Measurements from ENCODE around the gene SPDYC. TPM values are rescaled to one million over a fixed set of nuclear protein-coding genes. Genes with fewer than 3 reads are reported as not detected.
A peak's percentile ranks its signal among the peaks of the same experiment; 100 is the strongest.

The SPDYC gene
- total and polyA plus RNA-seq, 2 donors (not counting 1 experiment from before 2014, with no cell fraction given): not detected

GRCh38 chr11:65181569-65182257, 11.7 kb downstream of the SPDYC start, which contains the start of gene CAPN1:
CAPN1 (plus strand) TSS chr11:65181928; CDS start chr11:65182702, 774 bp downstream.
- Histone ChIP-seq H3K4me3 (replicated peaks in 1 of 4; ENCODE audit: control extremely low read depth in 1 of 4, insufficient read depth in 1 of 4, low read depth in 3 of 4, low read length in 4 of 4) (peak within 1 kb of the TSS; percentile 83 to 93 (median 86)), H3K9ac (ENCODE audit: insufficient read depth, low read length) (peak within 1 kb of the TSS; percentile 88), H3K36me3 (ENCODE audit: control insufficient read depth, insufficient read depth, low read length) (peaks cover 15% of the 10 kb centered on the region), H3K4me1 (ENCODE audit: control insufficient read depth, extremely low read depth, insufficient read depth, low read length) (peaks cover 5% of the 10 kb centered on the region), H2AFZ (ENCODE audit: low read length) (peak within 1 kb of the TSS; percentile 81), H4K20me1 (ENCODE audit: control insufficient read depth, extremely low read depth, insufficient read depth, low read length) (no peaks in the 10 kb centered on the region), H3K79me2 (ENCODE audit: control insufficient read depth, insufficient read depth, low read length) (peaks cover 33% of the 10 kb centered on the region), H3K9me3 (ENCODE audit: control insufficient read depth, insufficient read depth, low read depth, low read length) (no peaks in the 10 kb centered on the region), H3K27me3 (ENCODE audit: control insufficient read depth, insufficient read depth, low read length) (no peaks in the 10 kb centered on the region), H3K27ac (ENCODE audit: insufficient read depth, low read length) (peak within 1 kb of the TSS; percentile 43), H3K4me2 (ENCODE audit: extremely low read depth, insufficient read depth, low read length) (peak within 1 kb of the TSS; percentile 94)
- DNase-seq (ENCODE audit: low read depth in 2 of 2): peak; percentile 85 to 90
- TF ChIP-seq EZH2 (IDR thresholded peaks at IDR 0.05; ENCODE audit: low read length, missing control alignments) (no peak), CTCF (conservative IDR thresholded peaks at IDR 0.05 in 1 of 2, IDR thresholded peaks at IDR 0.05 in 1 of 2; ENCODE audit: low read depth in 1 of 2, low read length in 2 of 2) (no peak)

GRCh38 chr11:65182258-65183170, 12.5 kb downstream of the SPDYC start:
- H3K79me2 ChIP-seq (ENCODE audit: control insufficient read depth, insufficient read depth, low read length): peaks cover 33% of the 10 kb centered on the region

More at GRCh38 chr11:65182258-65183170, 12.5 kb downstream of the SPDYC start:
- H3K4me2 ChIP-seq (ENCODE audit: extremely low read depth, insufficient read depth, low read length): peak overlapping the region; percentile 94
- peak overlapping the region; percentile 71 to 93 (median 84) for H3K4me3 ChIP-seq (replicated peaks in 1 of 4; ENCODE audit: control extremely low read depth in 1 of 4, insufficient read depth in 1 of 4, low read depth in 3 of 4, low read length in 4 of 4)
- H3K9me3 ChIP-seq (ENCODE audit: control insufficient read depth, insufficient read depth, low read depth, low read length): no peaks in the 10 kb centered on the region
- no peaks in the 10 kb centered on the region for H4K20me1 ChIP-seq (ENCODE audit: control insufficient read depth, extremely low read depth, insufficient read depth, low read length)
- H3K27me3 ChIP-seq (ENCODE audit: control insufficient read depth, insufficient read depth, low read length): no peaks in the 10 kb centered on the region
- peak; percentile 11 to 21 for DNase-seq (ENCODE audit: low read depth in 2 of 2)
- peak overlapping the region; percentile 88 for H3K9ac ChIP-seq (ENCODE audit: insufficient read depth, low read length)
- H3K27ac ChIP-seq (ENCODE audit: insufficient read depth, low read length): peak overlapping the region; percentile 43
- TF ChIP-seq EZH2 (IDR thresholded peaks at IDR 0.05; ENCODE audit: low read length, missing control alignments): no peak
- no peak for TF ChIP-seq CTCF (conservative IDR thresholded peaks at IDR 0.05 in 1 of 2, IDR thresholded peaks at IDR 0.05 in 1 of 2; ENCODE audit: low read depth in 1 of 2, low read length in 2 of 2)
- peaks cover 5% of the 10 kb centered on the region for H3K4me1 ChIP-seq (ENCODE audit: control insufficient read depth, extremely low read depth, insufficient read depth, low read length)
- H2AFZ ChIP-seq (ENCODE audit: low read length): peak overlapping the region; percentile 8
- H3K36me3 ChIP-seq (ENCODE audit: control insufficient read depth, insufficient read depth, low read length): peaks cover 23% of the 10 kb centered on the region

All from fibroblast of lung (primary cell).